K562 (cell line): ENCODE measurements around the gene CCDC27. TPM values are rescaled to one million over a fixed set of nuclear protein-coding genes. Genes with fewer than 3 reads are reported as not detected.

Source experiments
- ATF2 ChIP-seq: sonication (generic); formaldehyde crosslinking; IDR thresholded peaks from 2 replicates; pipeline ENCODE4 v1.8.1; 2022; ENCODE audit warnings: missing genetic modification reagents
- CHD1 ChIP-seq: fragments of 200-600 bp; sonication (generic); IDR thresholded peaks from one replicate; pipeline ENCODE4 v1.6.1; 2012; ENCODE audit warnings: mild to moderate bottlenecking, moderate library complexity, low read length, inconsistent platforms
- DMBX1 ChIP-seq: fragments of 250-450 bp; sonication (Bioruptor Pico); IDR thresholded peaks from 2 replicates; pipeline ENCODE4 v1.8.0; 2022; ENCODE audit warnings: inconsistent platforms, mild to moderate bottlenecking, moderate library complexity, borderline replicate concordance
- E2F8 ChIP-seq: fragments of 450-650 bp; IDR thresholded peaks from 2 replicates; pipeline ENCODE4 v1.7.1; 2018; ENCODE audit warnings: mild to moderate bottlenecking, low read depth; ENCODE audit not compliant: partially characterized antibody
- FOXM1 ChIP-seq, 2 experiments: fragments of 450-650 bp in 1 of 2; sonication (generic) in 1 of 2; formaldehyde crosslinking in 1 of 2; IDR thresholded peaks; 2 replicates each; pipeline versions ENCODE4 v1.6.1 to v1.9.0; 2017 to 2022; ENCODE audit warnings: low read depth in 2 of 2, mild to moderate bottlenecking in 2 of 2, missing genetic modification reagents in 1 of 2, moderate library complexity in 1 of 2
- HDAC1 ChIP-seq, 2 experiments: fragments of 450-650 bp; IDR thresholded peaks; 2 replicates each; pipeline ENCODE4 v1.6.1; 2016 to 2017; ENCODE audit warnings: inconsistent platforms in 1 of 2, mild to moderate bottlenecking in 1 of 2, moderate library complexity in 1 of 2
- KDM5B ChIP-seq: fragments of 200-600 bp; sonication (generic); IDR thresholded peaks from 2 replicates; pipeline ENCODE4 v1.6.1; 2012; ENCODE audit warnings: low read depth, mild to moderate bottlenecking, moderate library complexity, low read length, control low read depth, inconsistent platforms; ENCODE audit not compliant: insufficient replicate concordance
- MTA3 ChIP-seq: fragments of 450-650 bp; formaldehyde crosslinking; IDR thresholded peaks from 2 replicates; pipeline ENCODE4 v1.6.1; 2017; ENCODE audit warnings: mild to moderate bottlenecking, borderline replicate concordance
- POLR2A ChIP-seq: fragments of 450-650 bp; conservative IDR thresholded peaks from 2 replicates; pipeline ENCODE4 v1.6.1; 2016
- PTBP1 ChIP-seq: fragments of 200-400 bp; formaldehyde crosslinking; IDR thresholded peaks from 2 replicates; pipeline ENCODE4 v1.6.1; 2017; ENCODE audit warnings: low read depth, low read length
- REST ChIP-seq, 2 experiments: fragments of 450-650 bp; formaldehyde crosslinking in 1 of 2; IDR thresholded peaks; 2 replicates each; pipeline versions ENCODE4 v1.4.0 to v1.6.1; 2014 to 2020; ENCODE audit warnings: mild to moderate bottlenecking in 2 of 2, borderline replicate concordance in 1 of 2, low read depth in 1 of 2
- TCFL5 ChIP-seq: fragments of 250-450 bp; sonication (Bioruptor Pico); conservative IDR thresholded peaks from 2 replicates; pipeline ENCODE4 v1.6.1; 2021; ENCODE audit warnings: mild to moderate bottlenecking, moderate library complexity, matching md5 sums
- TRIM24 ChIP-seq, 2 experiments: fragments of 450-650 bp; IDR thresholded peaks; 2 replicates each; pipeline ENCODE4 v1.6.1; 2016
- U2AF2 ChIP-seq: fragments of 200-400 bp; formaldehyde crosslinking; optimal IDR thresholded peaks from 2 replicates; pipeline ENCODE3; 2017; ENCODE audit warnings: low read depth, mild to moderate bottlenecking, low read length
- ZNF384 ChIP-seq: IDR thresholded peaks from 2 replicates; pipeline ENCODE4 v1.6.1; 2012; ENCODE audit warnings: low read depth, low read length, improper control_type of control experiment
- polyA plus RNA-seq, 8 experiments: library from polyadenylated mRNA; depleted of rRNA in 4 of 8; stranded (reverse) in 5 of 8; unstranded in 3 of 8; fragments of >200 nt; fragmentation: Nextera tagmentation in 2 of 8; fragmentation: Illumina TruSeq in 1 of 8; extraction: Ambion mirVana in 2 of 8; extraction: Trizol in 1 of 8; gene quantifications; 2 replicates each; pipeline versions ENCODE4 v1.2.1 to v1.2.3, GENCODE V29; 2011 to 2014; ENCODE audit warnings: inconsistent platforms in 1 of 8, missing spikeins in 1 of 8
- total RNA-seq, 7 experiments: library from RNA; depleted of rRNA in 6 of 7; stranded (reverse); fragments of >200 nt in 6 of 7; fragmentation: Illumina TruSeq in 2 of 7; extraction: Trizol in 2 of 7; gene quantifications; 2 replicates each; pipeline versions ENCODE4 v1.2.1 to v1.2.3, GENCODE V29; 2011 to 2021; ENCODE audit warnings: low replicate concordance in 1 of 7

The CCDC27 gene
- total and polyA plus RNA-seq, 9 of the 15 experiments (the other 6 are each of a cell fraction or from before 2014, with no cell fraction given) = 0.01 to 0.04 TPM; not detected in 7

GRCh38 chr1:3776231-3776961, 24.1 kb downstream of the CCDC27 start (continued):
- TF ChIP-seq REST (IDR thresholded peaks at IDR 0.05; ENCODE audit: borderline replicate concordance) = peak; percentile 3; the same call in 1 of the 2 replicates
- no peak for TF ChIP-seq REST (CRISPR knock-in tag; IDR thresholded peaks at IDR 0.05; ENCODE audit: low read depth)
- peak; percentile 11 for TF ChIP-seq KDM5B
- no peak for TF ChIP-seq PTBP1
- no peak for TF ChIP-seq CHD1
- TF ChIP-seq FOXM1 (IDR thresholded peaks at IDR 0.05; ENCODE audit: low read depth) = no peak
- no peak for TF ChIP-seq FOXM1 (CRISPR knock-in tag; IDR thresholded peaks at IDR 0.05; ENCODE audit: low read depth)
- 0 out of 4 replicates have a peak, but pooled peaks of 1 of the 2 experiments have one; percentile 3 for TF ChIP-seq TRIM24 (IDR thresholded peaks at IDR 0.05)
- no peak; the same call in 1 of the 2 replicates for TF ChIP-seq MTA3
- no peak for TF ChIP-seq TCFL5 (CRISPR knock-in tag)
- 0 out of 2 replicates have a peak, but pooled peaks have one; percentile 8 for TF ChIP-seq POLR2A
- TF ChIP-seq DMBX1 (CRISPR knock-in tag) = no peak
- TF ChIP-seq E2F8 = no peak
- no peak for TF ChIP-seq ZNF384
- no peak for TF ChIP-seq HDAC1 (IDR thresholded peaks at IDR 0.05)
- no peak for TF ChIP-seq U2AF2
- TF ChIP-seq ATF2 = no peak
